Frontal cortex (tissue), 4 donors: ENCODE results near the gene LCN6. TPM values are rescaled to one million over a fixed set of nuclear protein-coding genes. Genes with fewer than 3 reads are reported as not detected.
"Not testable (repeated sequence)": the region's sequence is repeated elsewhere in the genome, so short reads cannot be mapped to it uniquely, and the experiment has no call there.

Experiments
- DNase-seq, 2 donors: peaks; one replicate each; pipeline ENCODE4 v3.0.0; 2012; ENCODE audit warnings: low spot score in 2 of 2
- FAIRE-seq: peaks from 2 replicates; lab custom pipeline; 2012; peaks lifted over from hg19 to GRCh38; lab: Jason Lieb, UNC
- total RNA-seq: library from RNA; depleted of rRNA; stranded (reverse); fragments of >200 nt; gene quantifications from one replicate; pipeline ENCODE4 v1.2.3, GENCODE V29; 2014
- donor health status: control.
- donor health status: control.
- donor health status: control.

LCN6 gene
- total RNA-seq, 1 donor from 2014 or later: not detected

DNA sequence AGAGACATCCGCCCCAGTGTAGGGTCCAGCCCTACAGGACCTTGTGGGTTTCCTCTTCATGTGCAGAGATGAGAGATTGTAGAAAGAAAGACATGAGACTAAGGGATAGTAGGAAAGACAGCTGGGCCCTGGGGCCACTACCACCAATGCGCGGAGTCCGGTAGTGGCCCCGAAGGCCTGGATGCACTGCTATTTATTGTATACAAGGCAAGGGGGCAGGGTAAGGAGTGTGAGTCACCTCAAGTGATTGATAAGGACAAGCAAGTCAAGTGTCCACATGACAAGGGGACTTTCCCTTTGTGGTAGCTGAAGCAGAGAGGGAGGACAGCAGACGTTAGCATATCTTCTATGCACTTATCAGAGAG, 36.7 kb upstream of the LCN6 start:
- no peak for FAIRE-seq
- DNase-seq: no peak

DNA sequence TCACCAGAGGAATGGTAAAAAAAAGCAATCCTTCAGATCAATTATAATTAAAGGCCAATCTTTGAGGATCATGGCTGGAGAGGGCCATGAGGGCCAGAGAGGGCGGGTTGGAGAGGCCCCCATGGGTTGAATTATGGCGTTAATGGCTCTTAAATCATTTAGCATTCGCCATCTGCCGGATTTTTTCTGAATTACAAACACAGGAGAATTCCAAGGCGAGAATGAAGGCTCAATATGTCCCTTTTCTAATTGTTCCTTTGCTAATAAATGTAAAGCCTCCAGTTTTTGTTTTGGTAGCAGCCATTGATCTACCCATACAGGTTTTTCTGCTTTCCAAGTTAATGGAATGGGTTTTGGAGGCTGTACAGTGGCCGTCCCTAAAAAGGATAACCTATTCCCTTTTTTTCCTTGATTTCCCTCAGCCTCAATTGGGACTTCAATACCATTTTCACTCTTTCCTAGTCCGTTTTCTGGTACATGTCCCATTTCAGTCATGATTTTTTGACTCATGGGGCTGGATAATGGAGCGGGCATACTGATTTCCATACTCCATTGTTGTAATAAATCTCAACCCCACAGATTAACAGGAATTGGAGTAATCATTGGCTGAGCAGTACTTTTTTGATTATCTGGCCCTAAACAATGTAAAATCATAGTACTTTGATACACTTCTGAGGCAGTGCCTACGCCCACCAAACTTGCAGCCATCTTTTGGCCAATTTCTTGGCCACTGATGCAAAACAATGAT, 36.1 kb upstream of the LCN6 start:
- DNase-seq: no peak

DNA sequence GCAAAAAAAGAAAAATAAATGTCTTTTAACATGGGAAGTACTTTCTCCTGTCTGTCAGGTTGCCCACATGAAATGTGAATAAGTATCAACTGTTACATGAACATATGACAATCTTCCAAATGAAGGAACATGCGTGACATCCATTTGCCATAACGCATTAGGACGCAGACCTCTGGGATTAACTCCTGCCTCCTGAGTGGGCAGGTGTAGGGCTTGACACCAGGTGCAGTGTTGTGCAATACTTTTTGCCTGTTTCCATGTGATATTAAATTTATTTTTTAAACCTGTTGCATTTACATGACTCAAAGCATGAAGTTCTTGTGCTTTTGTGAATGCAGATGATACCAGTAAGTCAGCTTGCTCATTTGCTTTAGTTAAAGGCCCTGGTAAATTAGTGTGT, 34.1 kb upstream of the LCN6 start:
- DNase-seq (no peak), FAIRE-seq (no peak)

More for the DNA sequence above, 36.1 kb upstream of the LCN6 start:
- FAIRE-seq: no peak

DNA sequence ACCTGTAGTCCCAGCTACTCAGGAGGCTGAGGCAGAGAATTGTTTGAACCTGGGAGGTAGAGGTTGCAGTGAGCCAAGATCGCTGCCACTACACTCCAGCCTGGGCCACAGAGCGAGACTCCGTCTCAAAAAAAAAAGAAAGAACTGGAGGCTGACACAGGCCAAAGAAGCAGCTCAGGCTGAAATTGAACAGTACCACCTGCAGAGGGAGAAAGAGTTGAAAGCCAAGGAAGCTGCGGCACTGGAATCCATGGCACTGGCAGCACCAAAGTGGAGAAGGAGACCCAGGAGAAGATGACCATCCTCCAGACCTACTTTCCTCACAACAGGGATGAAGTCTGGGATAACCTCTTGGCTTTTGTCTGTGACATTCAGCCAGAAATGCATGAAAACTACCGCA, 31.5 kb upstream of the LCN6 start:
- DNase-seq (no peak), FAIRE-seq (no peak)

DNA sequence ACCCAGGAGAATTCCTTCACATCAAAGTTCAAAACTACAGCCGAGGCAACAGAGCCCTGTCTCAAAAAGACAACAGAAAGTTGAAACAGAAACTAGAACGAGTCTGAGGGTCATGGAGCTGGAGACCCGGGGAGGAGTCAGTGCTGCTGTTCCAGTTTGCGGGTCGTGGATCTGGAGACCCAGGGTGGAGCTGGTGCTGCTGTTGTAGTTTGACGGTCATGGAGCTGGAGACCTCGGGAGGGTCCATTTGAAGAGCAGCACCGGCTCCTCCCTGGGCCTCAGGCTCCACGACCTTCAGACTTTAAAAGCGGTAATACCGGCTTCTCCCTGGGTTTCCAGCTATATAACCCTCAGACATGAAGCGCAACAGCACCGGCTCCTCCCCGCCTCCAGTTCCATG, 29.0 kb upstream of the LCN6 start:
- FAIRE-seq: no peak

GRCh38 chr9:136776947-136777346, 28.6 kb upstream of the LCN6 start:
- DNase-seq (no peak), FAIRE-seq (no peak)

More for the DNA sequence above, 29.0 kb upstream of the LCN6 start:
- no peak for DNase-seq

GRCh38 chr9:136775191-136775590, 26.9 kb upstream of the LCN6 start:
- FAIRE-seq (no peak), DNase-seq (no peak)

- FAIRE-seq (no peak), DNase-seq (no peak)
Measured at GRCh38 chr9:136774416-136775045, 26.2 kb upstream of the LCN6 start.

DNA sequence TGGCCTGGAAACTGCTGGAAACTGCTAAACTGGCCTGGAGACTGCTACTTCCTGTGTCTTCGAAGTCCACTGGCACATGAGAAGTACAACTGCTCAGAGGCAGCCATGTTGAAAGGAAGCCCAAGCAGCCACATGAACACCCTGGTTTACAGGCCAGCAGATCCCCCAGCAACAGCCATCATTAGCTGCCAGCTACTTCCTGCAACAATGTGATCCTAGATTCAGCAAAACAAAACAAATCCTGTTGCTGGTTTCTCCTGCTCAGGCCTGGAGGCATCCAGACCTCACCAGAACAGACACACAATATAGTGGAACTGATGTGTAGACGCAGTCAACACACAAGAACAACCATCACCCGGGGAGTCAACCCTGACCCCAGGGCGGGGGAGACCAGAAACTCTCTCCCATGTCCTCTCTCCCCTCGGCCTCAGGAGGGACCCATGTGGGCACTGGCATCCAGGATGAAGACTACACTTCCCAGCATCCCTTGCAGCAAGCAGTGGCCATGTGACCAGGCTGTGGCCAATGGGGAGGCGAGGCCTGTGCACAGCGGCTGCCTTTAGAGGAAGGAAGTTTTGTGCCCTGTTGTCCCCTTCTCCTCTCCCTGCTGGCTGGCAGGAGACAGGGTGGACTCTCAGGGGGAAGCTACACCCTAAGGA, 25.2 kb upstream of the LCN6 start:
- FAIRE-seq: no peak
- DNase-seq: peak in 1 of 2 donors; percentile 27

DNA sequence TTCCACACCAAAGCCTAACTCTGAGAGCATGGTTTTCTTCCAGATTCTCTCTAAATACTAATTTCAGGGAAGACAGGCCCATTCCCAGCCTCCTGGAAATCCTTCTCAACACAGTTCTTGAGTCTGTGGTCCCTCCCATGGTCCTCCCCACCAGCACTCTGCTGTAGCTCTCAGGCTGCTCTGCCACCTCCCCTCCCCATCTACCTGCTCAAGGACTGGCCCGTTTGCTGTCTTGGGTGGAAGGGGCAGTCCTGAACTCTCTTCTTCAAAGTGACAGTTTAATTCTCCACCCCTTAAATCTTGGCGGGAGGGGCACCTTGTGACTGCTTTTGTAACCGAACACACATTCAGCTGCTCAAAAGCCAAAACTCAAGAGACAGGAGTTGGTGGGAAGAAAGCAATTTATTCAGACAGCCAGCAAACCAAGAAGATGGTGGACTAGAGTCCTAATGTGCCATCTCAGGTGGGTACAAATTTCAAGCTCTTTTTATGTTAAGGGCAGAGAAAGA, 23.6 kb upstream of the LCN6 start:
- no peak for FAIRE-seq
- DNase-seq: peak in 1 of 2 donors; percentile 7

- DNase-seq: peak; percentile 64 to 70
- no peak for FAIRE-seq
Measured at GRCh38 chr9:136769710-136770191, 21.4 kb upstream of the LCN6 start.

DNA sequence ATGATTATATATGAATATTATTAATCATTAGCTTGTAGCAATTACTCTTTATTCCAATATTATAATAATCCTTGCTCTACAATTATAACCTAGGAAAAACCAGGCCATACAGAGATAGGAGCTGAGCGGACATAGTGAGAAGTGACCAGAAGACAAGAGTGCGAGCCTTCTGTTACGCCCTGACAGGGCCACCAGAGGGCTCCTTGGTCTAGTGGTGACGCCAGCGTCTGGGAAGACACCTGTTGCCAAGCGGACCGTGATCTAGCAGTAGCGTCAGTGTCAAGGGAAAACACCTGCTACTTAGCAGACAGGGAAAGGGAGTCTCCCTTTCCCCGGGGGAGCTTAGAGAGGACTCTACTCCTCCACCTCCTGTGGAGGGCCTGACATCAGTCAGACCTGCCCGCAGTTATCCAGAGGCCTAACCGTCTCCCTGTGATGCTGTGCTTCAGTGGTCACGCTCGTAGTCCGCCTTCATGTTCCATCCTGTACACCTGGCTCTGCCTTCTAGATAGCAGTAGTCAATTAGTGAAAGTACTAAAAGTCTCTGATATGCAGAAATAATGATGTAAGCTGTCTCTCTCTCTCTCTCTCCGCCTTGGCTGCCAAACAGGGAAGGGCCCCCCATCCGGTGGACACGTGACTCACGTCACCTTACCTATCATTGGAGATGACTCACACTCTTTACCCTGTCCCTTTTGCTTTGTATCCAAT, 18.2 kb upstream of the LCN6 start:
- not testable (repeated sequence) for DNase-seq, FAIRE-seq

- not testable (repeated sequence) for DNase-seq, FAIRE-seq
Measured at GRCh38 chr9:136765745-136766409, 17.6 kb upstream of the LCN6 start.

GRCh38 chr9:136765041-136765440, 16.7 kb upstream of the LCN6 start:
- FAIRE-seq (no peak), DNase-seq (peak in 1 of 2 donors; percentile 14)

- FAIRE-seq (no peak), DNase-seq (no peak)
Measured at GRCh38 chr9:136764301-136764891, 16.1 kb upstream of the LCN6 start, which contains the start of gene LCN15. Gene LCN15 (minus strand): TSS chr9:136764518. CDS start chr9:136764488, 30 bp downstream.

DNA sequence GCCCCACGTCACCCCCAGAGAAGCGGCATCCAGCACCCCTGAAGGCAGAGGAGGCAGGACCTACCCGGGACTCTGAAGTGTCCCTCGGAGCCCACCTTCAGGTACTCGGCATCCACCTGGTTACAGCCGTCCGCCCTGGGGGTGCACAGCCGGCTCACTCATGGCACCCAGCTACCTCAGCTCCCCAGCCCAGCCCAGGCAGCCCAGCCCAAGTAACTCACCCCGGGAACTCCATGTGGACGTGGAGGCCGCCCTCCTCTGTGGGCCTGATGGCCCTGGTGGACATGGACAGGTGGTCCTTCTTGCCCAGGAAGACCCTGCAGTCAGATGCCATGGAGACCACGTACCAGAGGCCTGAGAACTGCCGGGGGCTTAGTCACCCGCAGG, 15.3 kb upstream of the LCN6 start:
- FAIRE-seq: no peak
- no peak for DNase-seq

DNA sequence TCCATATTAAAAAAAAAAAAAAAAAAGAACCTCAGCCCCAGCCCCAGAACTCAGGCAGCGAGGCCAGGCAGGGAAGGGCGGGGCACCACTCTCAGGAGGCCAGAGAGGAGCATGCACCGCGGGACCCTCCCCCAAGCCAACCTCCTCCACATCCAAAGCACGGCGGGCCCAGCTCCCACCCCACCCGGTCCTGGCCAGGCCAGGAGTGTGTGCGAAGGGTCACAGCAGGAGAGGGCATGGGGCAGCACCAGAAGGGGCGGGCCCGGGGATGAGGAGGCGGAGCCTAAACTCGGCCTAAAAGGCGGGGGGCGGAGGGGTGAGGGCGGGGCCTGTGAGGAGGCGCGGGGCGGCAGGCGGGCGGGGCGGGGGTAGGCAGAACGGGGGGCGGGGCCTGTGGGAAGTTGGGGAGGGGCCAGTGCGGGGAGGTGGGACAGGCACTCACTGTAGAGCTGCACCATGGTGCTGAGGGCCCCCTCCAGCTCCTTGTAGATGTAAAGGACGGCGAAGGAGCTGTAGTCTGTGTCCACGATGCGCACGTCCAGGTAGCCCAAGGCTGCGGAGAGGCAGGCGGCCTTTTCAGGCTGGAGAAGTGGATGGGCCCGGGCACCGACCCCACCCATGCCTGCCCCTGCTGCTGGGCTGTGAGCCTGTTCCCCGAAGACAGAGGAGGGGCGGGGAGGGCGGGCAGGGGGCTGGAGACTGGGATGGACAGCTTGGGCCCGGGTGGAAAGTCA, 14.8 kb upstream of the LCN6 start:
- DNase-seq (no peak), FAIRE-seq (no peak)

- DNase-seq (no peak), FAIRE-seq (no peak)
Measured at GRCh38 chr9:136762221-136762691, 13.9 kb upstream of the LCN6 start.
